ENCODE data around the gene ACTN4. TPM values are rescaled to one million over a fixed set of nuclear protein-coding genes. Genes with fewer than 3 reads are reported as not detected.
A peak's percentile ranks its signal among the peaks of the same experiment; 100 is the strongest.

The ACTN4 gene
- total RNA-seq, 1 donor from 2014 or later, result 127 TPM

DNA sequence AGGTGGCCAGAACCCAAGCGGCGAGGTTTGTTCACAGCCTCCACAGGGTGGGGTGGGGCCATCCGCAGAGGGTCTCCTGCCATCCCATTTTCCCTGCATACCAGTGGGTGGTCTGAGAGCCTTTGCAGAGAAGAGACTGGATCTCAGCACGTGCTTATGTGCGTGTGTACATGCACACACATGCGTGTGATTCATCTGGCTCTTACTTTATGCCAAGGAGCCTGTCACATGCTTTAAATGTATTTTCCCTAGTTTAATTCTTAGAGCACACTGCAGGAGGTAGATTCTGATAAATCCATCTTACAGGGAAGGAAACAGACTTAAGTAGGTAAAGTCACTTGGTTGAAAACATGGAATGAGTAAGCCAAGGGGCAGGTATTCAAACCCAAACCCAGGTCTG, 49.7 kb downstream of the ACTN4 start:
- H3K79me2 ChIP-seq (ENCODE audit: low read depth), result peaks cover 75% of the 10 kb centered on the region

GRCh38 chr19:38697641-38698071, 50.2 kb downstream of the ACTN4 start:
- H3K9ac ChIP-seq, result no peak overlapping the region
- TF ChIP-seq, protein P1, sequence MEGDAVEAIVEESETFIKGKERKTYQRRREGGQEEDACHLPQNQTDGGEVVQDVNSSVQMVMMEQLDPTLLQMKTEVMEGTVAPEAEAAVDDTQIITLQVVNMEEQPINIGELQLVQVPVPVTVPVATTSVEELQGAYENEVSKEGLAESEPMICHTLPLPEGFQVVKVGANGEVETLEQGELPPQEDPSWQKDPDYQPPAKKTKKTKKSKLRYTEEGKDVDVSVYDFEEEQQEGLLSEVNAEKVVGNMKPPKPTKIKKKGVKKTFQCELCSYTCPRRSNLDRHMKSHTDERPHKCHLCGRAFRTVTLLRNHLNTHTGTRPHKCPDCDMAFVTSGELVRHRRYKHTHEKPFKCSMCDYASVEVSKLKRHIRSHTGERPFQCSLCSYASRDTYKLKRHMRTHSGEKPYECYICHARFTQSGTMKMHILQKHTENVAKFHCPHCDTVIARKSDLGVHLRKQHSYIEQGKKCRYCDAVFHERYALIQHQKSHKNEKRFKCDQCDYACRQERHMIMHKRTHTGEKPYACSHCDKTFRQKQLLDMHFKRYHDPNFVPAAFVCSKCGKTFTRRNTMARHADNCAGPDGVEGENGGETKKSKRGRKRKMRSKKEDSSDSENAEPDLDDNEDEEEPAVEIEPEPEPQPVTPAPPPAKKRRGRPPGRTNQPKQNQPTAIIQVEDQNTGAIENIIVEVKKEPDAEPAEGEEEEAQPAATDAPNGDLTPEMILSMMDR (IDR thresholded peaks at IDR 0.05), result no peak
- no peak for TF ChIP-seq EZH2 (IDR thresholded peaks at IDR 0.05)
- no peak for TF ChIP-seq EZH2phosphoT487 (IDR thresholded peaks at IDR 0.05)
- H3K9me3 ChIP-seq (ENCODE audit: low read depth), result no peaks in the 10 kb centered on the region
- H3K4me3 Mint-ChIP-seq, result peak overlapping the region; percentile 71
- H2AFZ ChIP-seq (replicated peaks), result no peak overlapping the region
- H3K36me3 ChIP-seq, result no peaks in the 10 kb centered on the region
- no peak overlapping the region for H3K4me3 ChIP-seq
- no peak overlapping the region for H3K4me2 ChIP-seq
- H3K9me3 Mint-ChIP-seq, result no peaks in the 10 kb centered on the region
- H3K27ac ChIP-seq, result peak overlapping the region; percentile 25
- DNase-seq (ENCODE audit: low spot score), result no peak
- H3F3A ChIP-seq (ENCODE audit: low read depth), result peaks cover 15% of the 10 kb centered on the region
- H3K4me1 ChIP-seq, result peaks cover 32% of the 10 kb centered on the region
- peak overlapping the region; percentile 95 for H3K27ac Mint-ChIP-seq
- no peaks in the 10 kb centered on the region for H3K27me3 ChIP-seq
- H3K4me1 Mint-ChIP-seq, result peaks cover 63% of the 10 kb centered on the region
- peaks cover 63% of the 10 kb centered on the region for H4K20me1 ChIP-seq (ENCODE audit: low read depth)
- H3K27me3 Mint-ChIP-seq (ENCODE audit: insufficient read depth, low read depth), result peaks cover 6% of the 10 kb centered on the region
- peaks cover 7% of the 10 kb centered on the region for H3K36me3 Mint-ChIP-seq
- peaks cover 70% of the 10 kb centered on the region for H3K79me2 ChIP-seq (ENCODE audit: low read depth)

More for the DNA sequence above, 49.7 kb downstream of the ACTN4 start:
- H3K4me1 ChIP-seq, result peaks cover 37% of the 10 kb centered on the region
- peaks cover 7% of the 10 kb centered on the region for H3K36me3 Mint-ChIP-seq
- no peak overlapping the region for H3K27ac ChIP-seq
- H2AFZ ChIP-seq (replicated peaks), result no peak overlapping the region
- peaks cover 6% of the 10 kb centered on the region for H3K27me3 Mint-ChIP-seq (ENCODE audit: insufficient read depth, low read depth)
- H3K27ac Mint-ChIP-seq, result peak overlapping the region; percentile 72
- H3K36me3 ChIP-seq, result no peaks in the 10 kb centered on the region
- no peak for DNase-seq (ENCODE audit: low spot score)
- H4K20me1 ChIP-seq (ENCODE audit: low read depth), result peaks cover 67% of the 10 kb centered on the region
- no peaks in the 10 kb centered on the region for H3K9me3 ChIP-seq (ENCODE audit: low read depth)
- peaks cover 20% of the 10 kb centered on the region for H3F3A ChIP-seq (ENCODE audit: low read depth)
- H3K9me3 Mint-ChIP-seq, result no peaks in the 10 kb centered on the region
- H3K4me1 Mint-ChIP-seq, result peaks cover 67% of the 10 kb centered on the region
- no peak overlapping the region for H3K9ac ChIP-seq
- TF ChIP-seq EZH2phosphoT487 (IDR thresholded peaks at IDR 0.05) (no peak), EZH2 (IDR thresholded peaks at IDR 0.05) (no peak)
- TF ChIP-seq, protein P1 (IDR thresholded peaks at IDR 0.05), result no peak
- H3K4me3 ChIP-seq, result no peak overlapping the region
- no peak overlapping the region for H3K4me2 ChIP-seq
- H3K4me3 Mint-ChIP-seq, result no peak overlapping the region
- H3K27me3 ChIP-seq, result no peaks in the 10 kb centered on the region

- peaks cover 7% of the 10 kb centered on the region for H3K36me3 Mint-ChIP-seq
- peaks cover 8% of the 10 kb centered on the region for H3F3A ChIP-seq (ENCODE audit: low read depth)
- peak overlapping the region; percentile 95 for H3K27ac Mint-ChIP-seq
- H3K27ac ChIP-seq, result peak overlapping the region; percentile 25
- peak; percentile 70 for DNase-seq (ENCODE audit: low spot score)
- TF ChIP-seq, protein P1 (IDR thresholded peaks at IDR 0.05), result peak; percentile 24
- TF ChIP-seq EZH2phosphoT487 (IDR thresholded peaks at IDR 0.05), result no peak
- peak overlapping the region; percentile 19 for H3K4me2 ChIP-seq
- no peaks in the 10 kb centered on the region for H3K27me3 ChIP-seq
- H3K4me1 ChIP-seq, result peaks cover 26% of the 10 kb centered on the region
- H3K9me3 Mint-ChIP-seq, result no peaks in the 10 kb centered on the region
- peaks cover 55% of the 10 kb centered on the region for H3K4me1 Mint-ChIP-seq
- peaks cover 3% of the 10 kb centered on the region for H3K27me3 Mint-ChIP-seq (ENCODE audit: insufficient read depth, low read depth)
- H3K79me2 ChIP-seq (ENCODE audit: low read depth), result peaks cover 70% of the 10 kb centered on the region
- H4K20me1 ChIP-seq (ENCODE audit: low read depth), result peaks cover 55% of the 10 kb centered on the region
- no peaks in the 10 kb centered on the region for H3K9me3 ChIP-seq (ENCODE audit: low read depth)
- H2AFZ ChIP-seq (replicated peaks), result no peak overlapping the region
- H3K9ac ChIP-seq, result no peak overlapping the region
- peak overlapping the region; percentile 71 for H3K4me3 Mint-ChIP-seq
- H3K36me3 ChIP-seq, result no peaks in the 10 kb centered on the region
- H3K4me3 ChIP-seq, result no peak overlapping the region
Measured at GRCh38 chr19:38698225-38699026, 51.0 kb downstream of the ACTN4 start.

All from neural progenitor cell (in vitro differentiated cells).